Measurements from ENCODE around the gene MYB. TPM values are rescaled to one million over a fixed set of nuclear protein-coding genes. Genes with fewer than 3 reads are reported as not detected.

MYB gene
- total and polyA plus RNA-seq, 2 of the 8 experiments (the other 6 are each of a cell fraction or from before 2014, with no cell fraction given) = 4.0 to 7.6 TPM

GRCh38 chr6:135146162-135146934 is 34.8 kb upstream of the MYB start (continued):
- no peak for TF ChIP-seq CHD2 (IDR thresholded peaks at IDR 0.05; ENCODE audit: low read length)
- TF ChIP-seq POLR2A (IDR thresholded peaks at IDR 0.05; ENCODE audit: control extremely low read depth in 1 of 2, low read depth in 2 of 2, low read length in 2 of 2) = no peak
- TF ChIP-seq ATF3 (IDR thresholded peaks at IDR 0.05; ENCODE audit: insufficient read depth, low read depth, low read length) = no peak
- TF ChIP-seq RBBP5 (IDR thresholded peaks at IDR 0.05; ENCODE audit: borderline replicate concordance, low read depth, low read length) = no peak
- no peak for TF ChIP-seq BRCA1 (IDR thresholded peaks at IDR 0.05; ENCODE audit: low read depth, low read length)
- no peak for TF ChIP-seq EZH2 (IDR thresholded peaks at IDR 0.05; ENCODE audit: low read depth, low read length, severe bottlenecking)
- TF ChIP-seq RNF2 (IDR thresholded peaks at IDR 0.05; ENCODE audit: borderline replicate concordance, low read depth, low read length, missing control alignments, poor library complexity, severe bottlenecking) = no peak
- no peak for TF ChIP-seq TCF12 (IDR thresholded peaks at IDR 0.05; ENCODE audit: low read depth, low read length)

All from H1 (cell line).